Measurements from ENCODE around the gene ACTR1B.
"Not testable (repeated sequence)": the region's sequence is repeated elsewhere in the genome, so short reads cannot be mapped to it uniquely, and the experiment has no call there.

DNA sequence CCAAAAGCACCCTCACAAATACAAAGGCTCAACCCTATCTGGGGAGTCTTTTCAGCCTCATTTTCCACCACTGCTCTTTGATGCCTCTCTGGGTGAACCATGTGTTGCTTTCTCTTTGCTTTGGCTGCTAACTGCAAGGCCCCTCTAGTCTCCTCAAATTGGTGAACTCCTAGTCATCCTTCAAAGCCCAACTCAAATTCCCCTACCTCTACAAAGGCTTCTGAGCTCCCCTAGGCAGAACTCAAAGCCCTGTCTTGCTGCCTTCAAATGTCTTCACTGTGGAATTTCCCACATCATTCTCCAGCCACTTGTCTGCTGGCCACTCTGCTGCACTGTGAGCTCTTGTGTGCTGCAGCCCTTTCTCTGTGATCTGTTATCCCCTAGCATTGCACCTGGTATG lies 40.9 kb downstream of the ACTR1B start:
- TF ChIP-seq, protein P1, sequence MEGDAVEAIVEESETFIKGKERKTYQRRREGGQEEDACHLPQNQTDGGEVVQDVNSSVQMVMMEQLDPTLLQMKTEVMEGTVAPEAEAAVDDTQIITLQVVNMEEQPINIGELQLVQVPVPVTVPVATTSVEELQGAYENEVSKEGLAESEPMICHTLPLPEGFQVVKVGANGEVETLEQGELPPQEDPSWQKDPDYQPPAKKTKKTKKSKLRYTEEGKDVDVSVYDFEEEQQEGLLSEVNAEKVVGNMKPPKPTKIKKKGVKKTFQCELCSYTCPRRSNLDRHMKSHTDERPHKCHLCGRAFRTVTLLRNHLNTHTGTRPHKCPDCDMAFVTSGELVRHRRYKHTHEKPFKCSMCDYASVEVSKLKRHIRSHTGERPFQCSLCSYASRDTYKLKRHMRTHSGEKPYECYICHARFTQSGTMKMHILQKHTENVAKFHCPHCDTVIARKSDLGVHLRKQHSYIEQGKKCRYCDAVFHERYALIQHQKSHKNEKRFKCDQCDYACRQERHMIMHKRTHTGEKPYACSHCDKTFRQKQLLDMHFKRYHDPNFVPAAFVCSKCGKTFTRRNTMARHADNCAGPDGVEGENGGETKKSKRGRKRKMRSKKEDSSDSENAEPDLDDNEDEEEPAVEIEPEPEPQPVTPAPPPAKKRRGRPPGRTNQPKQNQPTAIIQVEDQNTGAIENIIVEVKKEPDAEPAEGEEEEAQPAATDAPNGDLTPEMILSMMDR (IDR thresholded peaks at IDR 0.05) = not testable (repeated sequence)
- not testable (repeated sequence) for TF ChIP-seq POLR2A (IDR thresholded peaks at IDR 0.05)

Measured in lower leg skin (tissue), 3 donors.